Transverse colon (tissue), 3 donors: ENCODE results near the gene TGFB1I1.

ENCODE experiments used
- POLR2A ChIP-seq: fragments of 450-650 bp; IDR thresholded peaks from one replicate; pipeline ENCODE4 v1.6.1; 2016; ENCODE audit warnings: antibody characterized with exemption, mild to moderate bottlenecking, moderate library complexity
- TF ChIP-seq, protein P1 (sequence below), 5 experiments: fragments of 200-600 bp in 3 of 5; fragments of 450-650 bp in 2 of 5; sonication (generic) in 3 of 5; IDR thresholded peaks; 1 replicate in 2 of 5; 2 replicates in 3 of 5; pipeline ENCODE4 v1.5.1; 2016 to 2017; ENCODE audit warnings: antibody characterized with exemption in 5 of 5, inconsistent platforms in 3 of 5, mild to moderate bottlenecking in 2 of 5, moderate library complexity in 1 of 5

DNA sequence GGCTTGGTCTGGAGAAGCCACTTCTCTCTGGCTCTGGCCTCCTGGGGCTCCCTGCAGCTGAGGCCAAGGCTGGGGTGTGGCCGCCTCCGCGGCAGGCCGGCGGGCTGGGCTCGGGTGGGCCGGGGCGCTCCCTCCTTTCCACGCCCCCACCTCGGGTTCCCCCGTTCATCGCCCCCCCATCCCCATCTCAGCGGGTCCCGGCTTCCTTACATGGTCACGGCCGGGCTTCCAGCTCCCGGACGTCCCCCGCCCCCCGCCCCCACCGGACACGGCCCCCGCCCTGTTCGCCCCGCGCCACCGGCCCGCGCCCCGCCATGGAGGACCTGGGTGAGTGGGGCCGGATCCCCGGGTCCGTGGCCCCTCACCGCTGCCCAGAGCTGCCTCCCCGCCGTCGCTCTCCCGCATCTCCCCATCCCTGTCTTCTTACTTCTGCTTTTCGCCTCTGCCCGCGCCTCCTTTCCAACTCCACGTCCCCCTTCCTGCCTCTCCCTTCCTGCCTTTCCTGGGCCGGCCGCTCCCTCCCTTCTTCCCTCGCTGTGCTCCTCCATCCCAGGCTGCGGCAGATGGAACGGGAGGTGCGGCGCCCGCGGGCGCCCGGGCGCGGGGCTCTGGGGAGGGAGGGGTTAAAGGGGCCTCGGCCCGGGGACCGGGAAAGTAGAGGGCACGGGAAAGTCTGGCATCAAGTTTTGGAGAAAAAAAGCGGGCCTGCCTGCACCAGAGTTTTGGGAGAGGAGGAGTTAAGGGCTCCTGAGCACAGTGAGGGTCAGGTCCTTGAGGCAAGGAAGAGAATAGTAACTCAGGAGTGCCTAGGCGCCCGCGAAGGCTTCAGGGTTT is at the start of gene TGFB1I1:
- TF ChIP-seq POLR2A = no peak
- TF ChIP-seq, protein P1, sequence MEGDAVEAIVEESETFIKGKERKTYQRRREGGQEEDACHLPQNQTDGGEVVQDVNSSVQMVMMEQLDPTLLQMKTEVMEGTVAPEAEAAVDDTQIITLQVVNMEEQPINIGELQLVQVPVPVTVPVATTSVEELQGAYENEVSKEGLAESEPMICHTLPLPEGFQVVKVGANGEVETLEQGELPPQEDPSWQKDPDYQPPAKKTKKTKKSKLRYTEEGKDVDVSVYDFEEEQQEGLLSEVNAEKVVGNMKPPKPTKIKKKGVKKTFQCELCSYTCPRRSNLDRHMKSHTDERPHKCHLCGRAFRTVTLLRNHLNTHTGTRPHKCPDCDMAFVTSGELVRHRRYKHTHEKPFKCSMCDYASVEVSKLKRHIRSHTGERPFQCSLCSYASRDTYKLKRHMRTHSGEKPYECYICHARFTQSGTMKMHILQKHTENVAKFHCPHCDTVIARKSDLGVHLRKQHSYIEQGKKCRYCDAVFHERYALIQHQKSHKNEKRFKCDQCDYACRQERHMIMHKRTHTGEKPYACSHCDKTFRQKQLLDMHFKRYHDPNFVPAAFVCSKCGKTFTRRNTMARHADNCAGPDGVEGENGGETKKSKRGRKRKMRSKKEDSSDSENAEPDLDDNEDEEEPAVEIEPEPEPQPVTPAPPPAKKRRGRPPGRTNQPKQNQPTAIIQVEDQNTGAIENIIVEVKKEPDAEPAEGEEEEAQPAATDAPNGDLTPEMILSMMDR (IDR thresholded peaks at IDR 0.05) = no peak
